Uterus (tissue), 4 donors: ENCODE measurements around the gene GALNTL6. TPM values are rescaled to one million over a fixed set of nuclear protein-coding genes. Genes with fewer than 3 reads are reported as not detected.
"Not testable (repeated sequence)": the region's sequence is repeated elsewhere in the genome, so short reads cannot be mapped to it uniquely, and the experiment has no call there.

Experiments used
- DNase-seq, 2 donors: peaks; one replicate each; pipeline ENCODE4 v3.0.0-alpha.2; 2019 to 2020
- H3K27ac ChIP-seq, 2 donors: fragments of 200-600 bp; sonication (generic); 1 replicate in 1 of 2; 2 replicates in 1 of 2; pipeline ENCODE4 v1.5.1; 2016 to 2018
- H3K27me3 ChIP-seq, 2 donors: fragments of 200-600 bp; sonication (generic); one replicate each; pipeline ENCODE4 v1.5.1; 2018 to 2019; ENCODE audit warnings: control low read depth in 1 of 2
- H3K36me3 ChIP-seq, 2 donors: fragments of 200-600 bp; sonication (generic); one replicate each; pipeline ENCODE4 v1.5.1; 2019; ENCODE audit warnings: control low read depth in 1 of 2
- H3K4me1 ChIP-seq, 2 donors: fragments of 200-600 bp; sonication (generic); one replicate each; pipeline ENCODE4 v1.5.1; 2018 to 2019; ENCODE audit warnings: control low read depth in 1 of 2
- H3K4me3 ChIP-seq, 2 donors: fragments of 200-600 bp; sonication (generic); 1 replicate in 1 of 2; 2 replicates in 1 of 2; pipeline ENCODE4 v1.5.1; 2018 to 2019; ENCODE audit warnings: mild to moderate bottlenecking in 1 of 2
- H3K9me3 ChIP-seq, 2 donors: fragments of 200-600 bp; sonication (generic); one replicate each; pipeline ENCODE4 v1.5.1; 2019; ENCODE audit warnings: control low read depth in 1 of 2
- CTCF ChIP-seq, 4 experiments: fragments of 200-600 bp in 2 of 4; fragments of 450-650 bp in 2 of 4; sonication (generic) in 2 of 4; IDR thresholded peaks; one replicate each; pipeline ENCODE4 v1.5.1; 2016 to 2019; ENCODE audit warnings: antibody characterized with exemption in 4 of 4, mild to moderate bottlenecking in 2 of 4, moderate library complexity in 1 of 4
- POLR2A ChIP-seq, 2 donors: fragments of 450-650 bp; IDR thresholded peaks; one replicate each; pipeline ENCODE4 v1.6.1; 2016; ENCODE audit warnings: antibody characterized with exemption in 2 of 2, mild to moderate bottlenecking in 1 of 2, moderate library complexity in 1 of 2
- intact Hi-C: fragments of 100-400 bp; cut with DNase I; formaldehyde crosslinking; loops from one replicate; pipeline ENCODE4 v1.15.1; 2023; ENCODE audit warnings: low total_unique reads
- total RNA-seq, 4 donors: library from RNA; depleted of rRNA in 3 of 4; stranded (reverse); fragments of >200 nt in 3 of 4; gene quantifications; one replicate each; pipeline versions ENCODE4 v1.1.0 to v1.2.4, GENCODE V29; 2014 to 2023
- donor health status: DM: yes; HTN: yes; CAD: no.

GALNTL6 gene
- total RNA-seq, 4 donors from 2014 or later, result 2.6 TPM; not detected in 3

GRCh38 chr4:172404676-172405075 is 591.5 kb downstream of the GALNTL6 start:
- H3K9me3 ChIP-seq, result no peaks in the 10 kb centered on the region
- H3K4me3 ChIP-seq, result no peak overlapping the region
- H3K27ac ChIP-seq, result no peak overlapping the region
- H3K36me3 ChIP-seq, result no peaks in the 10 kb centered on the region
- DNase-seq, result no peak
- no peaks in the 10 kb centered on the region for H3K27me3 ChIP-seq
- no peak for TF ChIP-seq POLR2A (IDR thresholded peaks at IDR 0.05)
- no peak for TF ChIP-seq CTCF (IDR thresholded peaks at IDR 0.05)
- intact Hi-C loops, result no loop called here
- no peaks in the 10 kb centered on the region for H3K4me1 ChIP-seq

- Histone ChIP-seq H3K4me3 (no peak overlapping the region), H3K27me3 (no peaks in the 10 kb centered on the region), H3K36me3 (no peaks in the 10 kb centered on the region), H3K27ac (no peak overlapping the region), H3K4me1 (no peaks in the 10 kb centered on the region), H3K9me3 (no peaks in the 10 kb centered on the region)
- TF ChIP-seq POLR2A (IDR thresholded peaks at IDR 0.05) (no peak), CTCF (IDR thresholded peaks at IDR 0.05) (no peak)
- DNase-seq, result no peak
- intact Hi-C loops, result no loop called here
Observed at GRCh38 chr4:172410363-172410762, 597.2 kb downstream of the GALNTL6 start.

- DNase-seq, result no peak
- intact Hi-C loops, result no loop called here
- Histone ChIP-seq H3K27ac (no peak overlapping the region), H3K9me3 (no peaks in the 10 kb centered on the region), H3K4me3 (no peak overlapping the region), H3K4me1 (no peaks in the 10 kb centered on the region), H3K36me3 (no peaks in the 10 kb centered on the region), H3K27me3 (no peaks in the 10 kb centered on the region)
- TF ChIP-seq POLR2A (IDR thresholded peaks at IDR 0.05), result no peak
- no peak for TF ChIP-seq CTCF (IDR thresholded peaks at IDR 0.05)
Observed at GRCh38 chr4:172411149-172411548, 597.9 kb downstream of the GALNTL6 start.

GRCh38 chr4:172412851-172413580 is 599.8 kb downstream of the GALNTL6 start:
- DNase-seq, result no peak
- Histone ChIP-seq H3K9me3 (no peaks in the 10 kb centered on the region), H3K36me3 (no peaks in the 10 kb centered on the region), H3K4me1 (no peaks in the 10 kb centered on the region), H3K27ac (no peak overlapping the region), H3K27me3 (no peaks in the 10 kb centered on the region), H3K4me3 (no peak overlapping the region)
- intact Hi-C loops, result no loop called here
- TF ChIP-seq POLR2A (IDR thresholded peaks at IDR 0.05), result no peak
- no peak for TF ChIP-seq CTCF (IDR thresholded peaks at IDR 0.05)

- H3K4me1 ChIP-seq, H3K36me3 ChIP-seq, H3K9me3 ChIP-seq, DNase-seq, H3K27ac ChIP-seq, H3K4me3 ChIP-seq, intact Hi-C loops, H3K27me3 ChIP-seq: not testable (repeated sequence)
Observed at GRCh38 chr4:172428979-172429378, 615.8 kb downstream of the GALNTL6 start.

- Histone ChIP-seq H3K9me3 (no peaks in the 10 kb centered on the region), H3K4me3 (no peak overlapping the region), H3K27me3 (no peaks in the 10 kb centered on the region), H3K4me1 (no peaks in the 10 kb centered on the region), H3K27ac (no peak overlapping the region), H3K36me3 (no peaks in the 10 kb centered on the region)
- intact Hi-C loops, result no loop called here
- DNase-seq, result no peak
- TF ChIP-seq CTCF (IDR thresholded peaks at IDR 0.05) (no peak), POLR2A (IDR thresholded peaks at IDR 0.05) (no peak)
Observed at GRCh38 chr4:172480471-172480870, 667.3 kb downstream of the GALNTL6 start.
